MCF 10A (cell line): ENCODE results near the gene KLHL5. TPM values are rescaled to one million over a fixed set of nuclear protein-coding genes. Genes with fewer than 3 reads are reported as not detected.

Source experiments
- BruUV-seq: library from RNA; stranded (reverse); fragments of 400-500 nt; replicated peaks from 2 replicates; lab custom pipeline; 2021; lab: Mats Ljungman, UMichigan
- CTCF ChIA-PET: fragments of 300-600 bp; sonication (Branson Sonifier 250); formaldehyde crosslinking; extraction: SDS; loops from one replicate; lab custom pipeline; 2021; ENCODE audit warnings: antibody characterized with exemption, inconsistent platforms; lab: Yijun Ruan, JAX
- POLR2A ChIA-PET: fragments of 300-600, 350-650 bp; sonication (Branson Sonifier 250); formaldehyde crosslinking; extraction: SDS; loops from one replicate; lab custom pipeline; 2020; ENCODE audit warnings: antibody characterized with exemption, inconsistent platforms; lab: Yijun Ruan, JAX
- DNase-seq: peaks from one replicate; pipeline ENCODE4 v3.0.0-alpha.2; 2018; ENCODE audit not compliant: unreplicated experiment
- H3K27ac Mint-ChIP-seq: one replicate; pipeline ENCODE4 v1.8.0; 2022; ENCODE audit warnings: mild to moderate bottlenecking, low read depth, mixed read lengths; ENCODE audit not compliant: unreplicated experiment
- H3K27me3 Mint-ChIP-seq: one replicate; pipeline ENCODE4 v1.8.0; 2022; ENCODE audit warnings: mixed read lengths; ENCODE audit not compliant: insufficient read depth, unreplicated experiment
- H3K36me3 Mint-ChIP-seq: one replicate; pipeline ENCODE4 v1.8.0; 2022; ENCODE audit warnings: mild to moderate bottlenecking, moderate library complexity, mixed read lengths; ENCODE audit not compliant: insufficient read depth, unreplicated experiment
- H3K4me1 Mint-ChIP-seq: one replicate; pipeline ENCODE4 v1.8.0; 2022; ENCODE audit warnings: mixed read lengths; ENCODE audit not compliant: insufficient read depth, unreplicated experiment
- H3K4me3 Mint-ChIP-seq: one replicate; pipeline ENCODE4 v1.8.0; 2022; ENCODE audit warnings: mild to moderate bottlenecking, moderate library complexity, mixed read lengths; ENCODE audit not compliant: unreplicated experiment
- H3K9me3 Mint-ChIP-seq: one replicate; pipeline ENCODE4 v1.8.0; 2022; ENCODE audit warnings: mixed read lengths; ENCODE audit not compliant: unreplicated experiment
- CTCF ChIP-seq: fragments of 200-600 bp; IDR thresholded peaks from one replicate; pipeline ENCODE4 v1.8.0; 2022; ENCODE audit warnings: antibody characterized with exemption, mild to moderate bottlenecking; ENCODE audit not compliant: unreplicated experiment
- intact Hi-C: fragments of 100-400 bp; cut with micrococcal nuclease; formaldehyde crosslinking; loops from 2 replicates; pipeline ENCODE4 v1.14.1; 2022
- total RNA-seq: library from RNA; stranded (reverse); gene quantifications from 2 replicates; pipeline ENCODE4 v1.2.3, GENCODE V29; 2022

The KLHL5 gene
- total RNA-seq, 1 experiment from 2014 or later: 59.2 TPM

GRCh38 chr4:39032218-39033085 lies 29.6 kb upstream of the KLHL5 start, which contains the start of gene TMEM156:
Gene TMEM156 (minus strand): TSS chr4:39032409. CDS start chr4:39032313, 96 bp downstream.
- H3K27me3 Mint-ChIP-seq: no peaks in the 10 kb centered on the region
- no peaks in the 10 kb centered on the region for H3K36me3 Mint-ChIP-seq
- no TSS peak for BruUV-seq
- ChIA-PET CTCF (no interaction called here), POLR2A (interaction anchor here (1.8 to 4.4 kb wide), 2 partner anchors 12 to 26 kb away, joined by 3 to 51 read pairs; no protein-coding TSS in a partner anchor)
- H3K4me3 Mint-ChIP-seq: peak within 1 kb of the TSS; percentile 32
- intact Hi-C loops: no loop called here
- TF ChIP-seq CTCF: no peak
- H3K4me1 Mint-ChIP-seq: peaks cover 12% of the 10 kb centered on the region
- H3K27ac Mint-ChIP-seq: peak within 1 kb of the TSS; percentile 35
- no peaks in the 10 kb centered on the region for H3K9me3 Mint-ChIP-seq
- peak; percentile 59 for DNase-seq

DNA sequence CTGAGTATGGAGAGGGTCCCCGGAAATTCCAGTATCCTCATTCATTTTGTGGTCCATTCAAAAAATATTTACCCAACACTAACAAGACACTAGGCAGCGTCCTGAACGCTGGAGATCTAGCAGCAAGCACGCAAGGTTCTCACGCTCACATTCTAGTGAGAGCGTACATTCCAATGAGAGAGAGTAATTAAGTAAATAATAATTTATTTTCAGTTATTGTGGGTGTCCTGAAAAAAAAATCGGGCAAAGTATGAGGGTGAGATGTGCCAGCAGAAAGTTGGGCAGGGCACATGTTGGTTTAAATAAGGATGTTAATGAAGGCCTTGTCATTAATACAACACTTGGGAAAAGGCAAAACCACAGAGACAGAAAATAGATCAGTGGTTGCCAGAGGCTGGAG lies 25.9 kb upstream of the KLHL5 start:
- Mint-ChIP-seq H3K36me3 (no peaks in the 10 kb centered on the region), H3K4me3 (peak overlapping the region; percentile 4), H3K9me3 (no peaks in the 10 kb centered on the region), H3K27me3 (no peaks in the 10 kb centered on the region), H3K4me1 (peaks cover 20% of the 10 kb centered on the region), H3K27ac (peak overlapping the region; percentile 76)
- ChIA-PET CTCF (no interaction called here), POLR2A (interaction anchor here (0.7 to 1.9 kb wide), 2 partner anchors 8 to 324 kb away, joined by 5 read pairs; no protein-coding TSS in a partner anchor)
- no TSS peak for BruUV-seq
- TF ChIP-seq CTCF: no peak
- DNase-seq: peak; percentile 80
- intact Hi-C loops: no loop called here

DNA sequence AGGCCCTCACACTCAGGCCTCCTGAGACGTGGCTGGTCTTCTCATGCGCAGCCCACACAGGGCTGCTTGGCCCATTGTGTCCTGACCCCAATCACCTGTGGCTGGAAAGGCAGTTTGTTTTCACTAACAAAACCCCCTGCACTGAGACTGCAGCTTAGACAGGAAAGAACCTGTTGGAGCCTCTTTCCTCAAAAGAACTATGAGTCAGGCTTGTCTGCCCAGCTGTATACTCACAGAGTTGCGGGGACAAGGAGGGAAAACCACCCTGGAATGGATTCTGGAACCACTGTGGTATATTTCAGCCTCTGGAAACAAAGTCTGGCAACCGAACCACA lies 24.6 kb upstream of the KLHL5 start:
- no peak overlapping the region for H3K4me3 Mint-ChIP-seq
- peaks cover 26% of the 10 kb centered on the region for H3K4me1 Mint-ChIP-seq
- TF ChIP-seq CTCF: no peak
- no peaks in the 10 kb centered on the region for H3K9me3 Mint-ChIP-seq
- H3K36me3 Mint-ChIP-seq: no peaks in the 10 kb centered on the region
- H3K27ac Mint-ChIP-seq: peak overlapping the region; percentile 78
- POLR2A ChIA-PET: interaction anchor here (0.7 to 2.0 kb wide), 6 partner anchors 9 to 148 kb away, joined by 3 to 22 read pairs (median 4); no protein-coding TSS in a partner anchor
- intact Hi-C loops: no loop called here
- BruUV-seq: no TSS peak
- CTCF ChIA-PET: interaction anchor here (0.5 kb wide), 1 partner anchor 278 kb away, joined by 6 read pairs; no protein-coding TSS in a partner anchor
- H3K27me3 Mint-ChIP-seq: no peaks in the 10 kb centered on the region
- DNase-seq: peak; percentile 77

DNA sequence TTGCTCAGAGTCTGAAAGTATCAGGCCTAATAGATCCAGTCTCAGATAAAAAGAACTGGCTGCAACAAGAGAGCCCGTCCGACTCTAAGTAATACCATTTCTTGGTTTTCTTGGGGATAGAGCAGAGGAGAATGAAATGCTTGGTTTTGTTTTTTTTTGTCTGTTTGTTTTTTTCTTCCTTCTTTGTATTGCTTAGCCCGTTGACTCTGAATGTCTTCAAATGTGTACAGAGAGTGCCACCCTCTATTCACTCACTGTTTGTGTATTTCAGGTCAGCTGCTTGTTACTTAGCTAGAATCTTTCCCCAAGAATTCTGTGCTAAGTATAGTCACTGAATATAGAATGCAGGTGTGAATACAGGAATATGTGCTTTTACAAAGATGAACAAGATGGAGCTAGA lies 24.1 kb upstream of the KLHL5 start:
- intact Hi-C loops: no loop called here
- no peak for TF ChIP-seq CTCF
- ChIA-PET POLR2A (interaction anchor here (0.7 to 2.0 kb wide), 7 partner anchors 8 to 149 kb away, joined by 3 to 22 read pairs (median 4); no protein-coding TSS in a partner anchor), CTCF (interaction anchor here (0.6 to 0.7 kb wide), 2 partner anchors 43 to 600 kb away, joined by 3 read pairs; partner anchors contain the start of gene SMIM14)
- H3K4me1 Mint-ChIP-seq: peaks cover 29% of the 10 kb centered on the region
- BruUV-seq: no TSS peak
- no peaks in the 10 kb centered on the region for H3K36me3 Mint-ChIP-seq
- DNase-seq: no peak
- no peaks in the 10 kb centered on the region for H3K27me3 Mint-ChIP-seq
- peak overlapping the region; percentile 78 for H3K27ac Mint-ChIP-seq
- no peak overlapping the region for H3K4me3 Mint-ChIP-seq
- H3K9me3 Mint-ChIP-seq: no peaks in the 10 kb centered on the region
